GM12878 (cell line): Measurements from ENCODE around the gene SYTL1. TPM values are rescaled to one million over a fixed set of nuclear protein-coding genes. Genes with fewer than 3 reads are reported as not detected.
A peak's percentile ranks its signal among the peaks of the same experiment; 100 is the strongest.

Experiments
- ATAC-seq: fragments of 200-7000 bp; cut with Tn5 transposase; 3 replicates; pipeline ENCODE4 v1.9.1; 2020; ENCODE audit warnings: mild to moderate bottlenecking, moderate library complexity
- BruUV-seq: library from RNA; stranded (reverse); fragments of 400-500 nt; replicated peaks from 2 replicates; lab custom pipeline; 2021; lab: Mats Ljungman, UMichigan
- CTCF ChIA-PET: fragments of 300-600 bp; sonication (Branson Sonifier 250); formaldehyde crosslinking; extraction: SDS; loops from one replicate; lab custom pipeline; 2021; ENCODE audit warnings: inconsistent platforms; lab: Yijun Ruan, JAX
- POLR2A ChIA-PET: fragments of 350-600 bp; formaldehyde crosslinking; extraction: SDS; loops from one replicate; lab custom pipeline; 2021; ENCODE audit warnings: inconsistent platforms; lab: Charles Lee
- RAD21 ChIA-PET: fragments of 300-600 bp; sonication (Branson Sonifier 250); formaldehyde crosslinking; loops from one replicate; lab custom pipeline; 2023; ENCODE audit warnings: antibody characterized with exemption; ENCODE audit not compliant: unreplicated experiment; lab: Charles Lee
- SMC1A ChIA-PET: fragments of 300-600 bp; sonication (Branson Sonifier 250); formaldehyde crosslinking; loops from one replicate; lab custom pipeline; 2023; ENCODE audit not compliant: unreplicated experiment, uncharacterized antibody; lab: Charles Lee
- DNase-seq: peaks from one replicate; pipeline ENCODE4 v3.0.0-alpha.2; 2011; ENCODE audit warnings: low read depth, low spot score
- FAIRE-seq: peaks from 3 replicates; lab custom pipeline; 2011; peaks lifted over from hg19 to GRCh38; lab: Jason Lieb, UNC
- H2AFZ ChIP-seq: 2 replicates; pipeline ENCODE4 v1.6.0; 2011; ENCODE audit warnings: low read depth, low read length, control low read depth; ENCODE audit not compliant: control insufficient read depth
- H3K27ac ChIP-seq: 2 replicates; pipeline ENCODE4 v1.5.1; 2011; ENCODE audit warnings: control low read depth; ENCODE audit not compliant: control insufficient read depth, insufficient read depth
- H3K27me3 ChIP-seq, 2 experiments: replicated peaks in 1 of 2; 2 replicates each; pipeline versions ENCODE4 v1.6.0 to v1.6.1; 2011; ENCODE audit warnings: low read length in 1 of 2; ENCODE audit not compliant: control insufficient read depth in 2 of 2, insufficient read depth in 2 of 2
- H3K36me3 ChIP-seq, 2 experiments: 2 replicates each; pipeline ENCODE4 v1.5.1; 2011; ENCODE audit warnings: low read length in 1 of 2; ENCODE audit not compliant: control insufficient read depth in 2 of 2, insufficient read depth in 2 of 2
- H3K4me1 ChIP-seq: 2 replicates; pipeline ENCODE4 v1.6.1; 2011; ENCODE audit warnings: mild to moderate bottlenecking, low read length, moderate library complexity, mixed read lengths; ENCODE audit not compliant: control insufficient read depth, insufficient read depth
- H3K4me2 ChIP-seq: 2 replicates; pipeline ENCODE4 v1.6.0; 2011; ENCODE audit warnings: control low read depth; ENCODE audit not compliant: control insufficient read depth, insufficient read depth
- H3K4me3 ChIP-seq: fragments of 200-600 bp; sonication (generic); 2 replicates; pipeline ENCODE4 v1.5.1; 2016
- H3K79me2 ChIP-seq: 2 replicates; pipeline ENCODE4 v1.6.0; 2011; ENCODE audit warnings: low read length; ENCODE audit not compliant: control insufficient read depth, insufficient read depth
- H3K9ac ChIP-seq: 2 replicates; pipeline ENCODE4 v1.8.0; 2011; ENCODE audit warnings: low read length, control low read depth, mixed read lengths; ENCODE audit not compliant: control insufficient read depth, insufficient read depth
- H3K9me3 ChIP-seq: replicated peaks from 3 replicates; pipeline ENCODE4 v1.5.1; 2011; ENCODE audit warnings: mild to moderate bottlenecking, low read length; ENCODE audit not compliant: control insufficient read depth, insufficient read depth
- H4K20me1 ChIP-seq: 2 replicates; pipeline ENCODE4 v1.6.0; 2011; ENCODE audit not compliant: control insufficient read depth, insufficient read depth
- CHD2 ChIP-seq: IDR thresholded peaks from 2 replicates; pipeline ENCODE4 v1.6.1; 2011; ENCODE audit warnings: low read depth, low read length, improper control_type of control experiment, borderline replicate concordance
- RELA ChIP-seq: fragments of 450-650 bp; IDR thresholded peaks from 2 replicates; pipeline ENCODE4 v1.8.0; 2014; ENCODE audit warnings: borderline replicate concordance; ENCODE audit not compliant: partially characterized antibody
- SKIL ChIP-seq: fragments of 450-650 bp; IDR thresholded peaks from 2 replicates; pipeline ENCODE4 v1.6.1; 2017; ENCODE audit warnings: mild to moderate bottlenecking, low read depth, inconsistent platforms; ENCODE audit not compliant: poor library complexity, severe bottlenecking
- SPI1 ChIP-seq: IDR thresholded peaks from 2 replicates; pipeline ENCODE4 v1.6.1; 2011; ENCODE audit warnings: low read depth, mild to moderate bottlenecking, low read length, moderate library complexity, borderline replicate concordance; ENCODE audit not compliant: insufficient read depth
- ZNF24 ChIP-seq: fragments of 450-650 bp; IDR thresholded peaks from 2 replicates; pipeline ENCODE4 v1.6.1; 2017; ENCODE audit warnings: antibody characterized with exemption, mild to moderate bottlenecking
- ZNF687 ChIP-seq: fragments of 450-650 bp; IDR thresholded peaks from 2 replicates; pipeline ENCODE4 v1.6.1; 2017; ENCODE audit warnings: mild to moderate bottlenecking, moderate library complexity
- WGBS: methylation state at CpG from one replicate; pipeline ENCODE4 v1.1.6; 2016; ENCODE audit warnings: low lambda C conversion rate; ENCODE audit not compliant: insufficient replicate concordance, insufficient coverage; ENCODE audit errors: missing lambda C conversion rate; 5-methylcytosine and 5-hydroxymethylcytosine counted together
- in situ Hi-C: fragments of 300-500 bp; cut with MboI; formaldehyde crosslinking; loops from 9 replicates; pipeline ENCODE4 v1.14.3; 2018; ENCODE audit warnings: mixed read lengths
- intact Hi-C: fragments of 100-400 bp; cut with micrococcal nuclease; formaldehyde crosslinking; loops from one replicate; pipeline ENCODE4 v1.14.2; 2022; ENCODE audit not compliant: unreplicated experiment
- polyA plus RNA-seq, 11 experiments: library from polyadenylated mRNA; depleted of rRNA in 4 of 11; unstranded in 6 of 11; stranded (reverse) in 5 of 11; fragments of >200 nt; fragmentation: Nextera tagmentation in 4 of 11; fragmentation: Illumina TruSeq in 1 of 11; extraction: Ambion mirVana in 4 of 11; extraction: Trizol in 1 of 11; gene quantifications; 1 replicate in 1 of 11; 2 replicates in 10 of 11; pipeline versions ENCODE4 v1.2.1 to v1.2.3, GENCODE V29; 2011 to 2016; ENCODE audit warnings: inconsistent platforms in 2 of 11, missing spikeins in 2 of 11, low read depth in 1 of 11
- total RNA-seq, 4 experiments: library from RNA; depleted of rRNA in 3 of 4; stranded (reverse); fragments of >200 nt in 3 of 4; fragmentation: Illumina TruSeq in 1 of 4; extraction: Trizol in 1 of 4; gene quantifications; 2 replicates each; pipeline versions ENCODE4 v1.2.1 to v1.2.3, GENCODE V29; 2013 to 2021

SYTL1 gene
- total and polyA plus RNA-seq, 10 of the 15 experiments (the other 5 are each of a cell fraction or from before 2014, with no cell fraction given) = 0.72 to 45.6 (median 14.8) TPM

- Histone ChIP-seq H3K27ac (no peak overlapping the region), H3K4me2 (no peak overlapping the region), H3K9ac (no peak overlapping the region), H4K20me1 (no peaks in the 10 kb centered on the region), H3K36me3 (peaks cover 2 to 6% of the 10 kb centered on the region in 2 experiments; a peak in 3 of 4 replicates), H3K27me3 (no peaks in the 10 kb centered on the region), H3K79me2 (no peaks in the 10 kb centered on the region), H3K9me3 (no peaks in the 10 kb centered on the region), H3K4me3 (no peak overlapping the region), H2AFZ (no peak overlapping the region), H3K4me1 (peaks cover 5% of the 10 kb centered on the region)
- ChIA-PET CTCF (interaction anchor here (0.5 to 13.1 kb wide), 24 partner anchors 9 to 304 kb away, joined by 3 to 265 read pairs (median 5); partner anchors contain the start of genes AHDC1, GPR3 and MAP3K6), POLR2A (no interaction called here), RAD21 (interaction anchor here (0.6 to 7.5 kb wide), 6 partner anchors 84 to 306 kb away, joined by 3 to 103 read pairs (median 3); no protein-coding TSS in a partner anchor), SMC1A (interaction anchor here (1.1 to 5.5 kb wide), 7 partner anchors 68 to 304 kb away, joined by 3 to 54 read pairs (median 5); no protein-coding TSS in a partner anchor)
- intact Hi-C loops (no loop called here), in situ Hi-C loops (loop anchor here (5.0 kb wide), 3 partner anchors 90 to 360 kb away; partner anchors contain the start of gene GPR3)
- TF ChIP-seq SKIL (no peak), SPI1 (peak; percentile 22; the same call in 1 of the 2 replicates)
- DNase-seq (no peak), FAIRE-seq (no peak), ATAC-seq (no peak)
- no TSS peak for BruUV-seq
- WGBS = 67% methylated on average over 2 of the region's 2 CpGs
Measured at GRCh38 chr1:27302612-27303011, 39.2 kb upstream of the SYTL1 start.

- no TSS peak for BruUV-seq
- peaks cover 2 to 6% of the 10 kb centered on the region in 2 experiments; a peak in 3 of 4 replicates for H3K36me3 ChIP-seq
- in situ Hi-C loops = loop anchor here (5.0 kb wide), 3 partner anchors 89 to 359 kb away; partner anchors contain the start of gene GPR3
- TF ChIP-seq CHD2 (no peak), ZNF24 (no peak), ZNF687 (no peak), RELA (no peak)
Measured at GRCh38 chr1:27303509-27303908, 38.3 kb upstream of the SYTL1 start.

More at GRCh38 chr1:27303509-27303908, 38.3 kb upstream of the SYTL1 start:
- intact Hi-C loops = no loop called here
- no peak for ATAC-seq
- Histone ChIP-seq H3K4me2 (no peak overlapping the region), H3K4me1 (peaks cover 5% of the 10 kb centered on the region), H3K79me2 (no peaks in the 10 kb centered on the region), H3K27me3 (no peaks in the 10 kb centered on the region), H3K9me3 (no peaks in the 10 kb centered on the region), H3K27ac (no peak overlapping the region), H4K20me1 (no peaks in the 10 kb centered on the region), H3K4me3 (no peak overlapping the region), H2AFZ (no peak overlapping the region), H3K9ac (no peak overlapping the region)
- RAD21 ChIA-PET = interaction anchor here (3.9 kb wide), 1 partner anchor 83 kb away, joined by 34 read pairs; no protein-coding TSS in a partner anchor
- SMC1A ChIA-PET = interaction anchor here (5.5 kb wide), 1 partner anchor 93 kb away, joined by 54 read pairs; no protein-coding TSS in a partner anchor
- CTCF ChIA-PET = interaction anchor here (1.2 to 13.1 kb wide), 4 partner anchors 9 to 303 kb away, joined by 3 to 265 read pairs (median 110); partner anchors contain the start of gene AHDC1
- DNase-seq = no peak
- WGBS = 96% methylated on average over 15 of the region's 15 CpGs
- FAIRE-seq = no peak
- POLR2A ChIA-PET = no interaction called here
